Heart right ventricle (tissue), 16 donors: Measurements from ENCODE around the gene NME2. TPM values are rescaled to one million over a fixed set of nuclear protein-coding genes. Genes with fewer than 3 reads are reported as not detected.

Experiments
- ATAC-seq, 8 donors: fragments of 200-7000 bp; cut with Tn5 transposase; one replicate each; pipeline ENCODE4 v1.9.1; 2020; ENCODE audit warnings: mild to moderate bottlenecking in 8 of 8, moderate library complexity in 8 of 8, moderate number of reproducible peaks in 1 of 8
- DNase-seq, 2 donors: peaks; one replicate each; pipeline ENCODE4 v3.0.0-alpha.2; 2020
- H3K27ac ChIP-seq, 10 donors: fragments of 200-600 bp; sonication (generic) in 2 of 10; one replicate each; pipeline versions ENCODE4 v1.5.0 to v1.8.0; 2020 to 2022; ENCODE audit warnings: mild to moderate bottlenecking in 3 of 10
- H3K27me3 ChIP-seq, 7 donors: fragments of 200-600 bp; one replicate each; pipeline ENCODE4 v1.8.0; 2021 to 2022; ENCODE audit warnings: mild to moderate bottlenecking in 2 of 7
- H3K36me3 ChIP-seq, 9 donors: fragments of 200-600 bp; sonication (generic) in 1 of 9; one replicate each; pipeline versions ENCODE4 v1.5.0 to v1.8.0; 2020 to 2022; ENCODE audit warnings: mild to moderate bottlenecking in 2 of 9
- H3K4me1 ChIP-seq, 9 donors: fragments of 200-600 bp; sonication (generic) in 1 of 9; one replicate each; pipeline versions ENCODE4 v1.5.0 to v1.8.0; 2020 to 2022; ENCODE audit warnings: mild to moderate bottlenecking in 4 of 9
- H3K4me3 ChIP-seq, 10 donors: fragments of 200-600 bp; sonication (generic) in 2 of 10; one replicate each; pipeline versions ENCODE4 v1.5.0 to v1.8.0; 2020 to 2022; ENCODE audit warnings: mild to moderate bottlenecking in 7 of 10, moderate library complexity in 2 of 10
- H3K9me3 ChIP-seq, 11 donors: fragments of 200-600 bp in 10 of 11; sonication (generic) in 2 of 11; one replicate each; pipeline versions ENCODE4 v1.5.0 to v1.8.0; 2013 to 2022; ENCODE audit warnings: mild to moderate bottlenecking in 2 of 11, control low read depth in 1 of 11, moderate library complexity in 1 of 11
- WGBS, 2 donors: extraction: QIAGEN DNeasy Blood & Tissue Kit; methylation state at CpG; one replicate each; pipeline ENCODE4 v1.1.7; 2013; ENCODE audit warnings: inconsistent platforms in 1 of 2; 5-methylcytosine and 5-hydroxymethylcytosine counted together
- intact Hi-C, 10 donors: fragments of 100-400 bp; cut with DNase I; formaldehyde crosslinking; loops; one replicate each; pipeline versions ENCODE4 v1.11.1 to v1.14.2; 2022
- polyA plus RNA-seq, 2 donors: library from polyadenylated mRNA; stranded (reverse); fragments of 200-250 nt; gene quantifications; one replicate each; pipeline ENCODE4 v1.2.3, GENCODE V29; 2013
- total RNA-seq, 10 donors: library from RNA; stranded (reverse); fragmentation: NEBNext Ultra II Directional in 3 of 10; extraction: Animal tissue kit (Norgen Biotek cat#: 25700) in 3 of 10; gene quantifications; one replicate each; pipeline versions ENCODE4 v1.2.1 to v1.2.4, GENCODE V29; 2021 to 2023
- TF ChIP-seq, protein P1 (sequence below), 9 donors: fragments of 200-600 bp; sonication (generic) in 2 of 9; IDR thresholded peaks; one replicate each; pipeline versions ENCODE4 v1.5.0 to v1.8.0; 2021 to 2022; ENCODE audit warnings: antibody characterized with exemption in 9 of 9, mild to moderate bottlenecking in 5 of 9, moderate library complexity in 1 of 9
- donor health status: Arrhythmogenic right ventricular cardiomyopathy.
- donor health status: ischemic (EF 13 %, LVEDD 7.1; RV severe dilation, severe dysfunction).
- donor health status: healthy with polysubstance abuse.
- donor health status: DM: no; HTN: yes; CAD: no.
- donor health status: DM: no; HTN: no; CAD: no.
- donor health status: ischemic (EF 25% LVEDD 6.9; RV normal size, moderate dysfunction).
- donor health status: ischemic (EF 25% LVEDD 5.7; RV mildly dilated, moderate dysfunction).
- donor health status: healthy.
- donor health status: DM: yes; HTN: yes; CAD: no.
- donor health status: Ischemic cardiomyopathy.
- donor health status: ischemic (EF 35%, LVEDD 5.7; RV mildly dilated, moderate dysfunction).
- donor health status: nonischemic (EF 11% LVEDD 7.7; RV severe dilation, severe dysfunction).
- donor health status: DM: yes; HTN: yes; CAD: no.
- donor health status: PGD.
- donor health status: ischemic (EF 29% LVEDD 5.4; RV normal size, mild dysfunction).
- donor health status: nonischemic (EF 23%, LVEDD 6.1; RV moderate dilation, normal function).

NME2 gene
- total and polyA plus RNA-seq, 12 donors: 117 to 965 (median 233) TPM

DNA sequence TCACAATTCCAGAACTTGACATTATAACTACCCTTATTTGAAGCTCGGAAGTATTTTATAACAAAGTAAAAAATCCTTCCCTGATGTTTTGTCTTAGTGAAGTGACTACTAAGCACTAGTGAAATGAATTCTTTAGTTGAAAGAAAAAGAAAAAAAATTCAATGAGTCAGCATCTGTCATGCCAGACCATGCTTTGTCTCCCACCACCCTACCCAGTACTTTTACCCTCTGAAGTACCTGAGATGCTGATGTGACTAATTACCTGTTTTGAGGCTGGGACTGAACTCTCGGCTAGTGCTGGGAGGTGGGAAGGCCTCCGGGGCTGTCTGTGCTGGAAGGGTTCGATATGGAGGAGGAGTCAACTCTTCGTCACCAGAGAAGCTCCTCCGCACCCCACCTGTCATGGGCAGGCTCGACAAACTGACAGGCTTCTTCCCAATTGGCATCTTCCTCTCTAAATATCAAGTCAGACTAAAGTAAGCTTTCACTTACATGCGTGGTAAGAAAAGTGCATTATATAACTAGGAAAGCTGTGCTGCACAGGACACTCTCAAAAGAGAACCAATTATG lies 19.6 kb downstream of the NME2 start:
- DNase-seq: no peak
- Histone ChIP-seq H3K27me3 (no peaks in the 10 kb centered on the region), H3K4me3 (no peak overlapping the region), H3K27ac (no peak overlapping the region), H3K9me3 (no peaks in the 10 kb centered on the region), H3K36me3 (peaks cover 0 to 98% (median 12%) of the 10 kb centered on the region in 9 donors), H3K4me1 (peaks cover 0 to 3% (median 0%) of the 10 kb centered on the region in 9 donors)
- WGBS, 2 donors: 90 to 91% methylated on average over 8 of the region's 8 CpGs
- ATAC-seq: no peak
- TF ChIP-seq, protein P1, sequence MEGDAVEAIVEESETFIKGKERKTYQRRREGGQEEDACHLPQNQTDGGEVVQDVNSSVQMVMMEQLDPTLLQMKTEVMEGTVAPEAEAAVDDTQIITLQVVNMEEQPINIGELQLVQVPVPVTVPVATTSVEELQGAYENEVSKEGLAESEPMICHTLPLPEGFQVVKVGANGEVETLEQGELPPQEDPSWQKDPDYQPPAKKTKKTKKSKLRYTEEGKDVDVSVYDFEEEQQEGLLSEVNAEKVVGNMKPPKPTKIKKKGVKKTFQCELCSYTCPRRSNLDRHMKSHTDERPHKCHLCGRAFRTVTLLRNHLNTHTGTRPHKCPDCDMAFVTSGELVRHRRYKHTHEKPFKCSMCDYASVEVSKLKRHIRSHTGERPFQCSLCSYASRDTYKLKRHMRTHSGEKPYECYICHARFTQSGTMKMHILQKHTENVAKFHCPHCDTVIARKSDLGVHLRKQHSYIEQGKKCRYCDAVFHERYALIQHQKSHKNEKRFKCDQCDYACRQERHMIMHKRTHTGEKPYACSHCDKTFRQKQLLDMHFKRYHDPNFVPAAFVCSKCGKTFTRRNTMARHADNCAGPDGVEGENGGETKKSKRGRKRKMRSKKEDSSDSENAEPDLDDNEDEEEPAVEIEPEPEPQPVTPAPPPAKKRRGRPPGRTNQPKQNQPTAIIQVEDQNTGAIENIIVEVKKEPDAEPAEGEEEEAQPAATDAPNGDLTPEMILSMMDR (IDR thresholded peaks at IDR 0.05): no peak
- intact Hi-C loops: no loop called here

DNA sequence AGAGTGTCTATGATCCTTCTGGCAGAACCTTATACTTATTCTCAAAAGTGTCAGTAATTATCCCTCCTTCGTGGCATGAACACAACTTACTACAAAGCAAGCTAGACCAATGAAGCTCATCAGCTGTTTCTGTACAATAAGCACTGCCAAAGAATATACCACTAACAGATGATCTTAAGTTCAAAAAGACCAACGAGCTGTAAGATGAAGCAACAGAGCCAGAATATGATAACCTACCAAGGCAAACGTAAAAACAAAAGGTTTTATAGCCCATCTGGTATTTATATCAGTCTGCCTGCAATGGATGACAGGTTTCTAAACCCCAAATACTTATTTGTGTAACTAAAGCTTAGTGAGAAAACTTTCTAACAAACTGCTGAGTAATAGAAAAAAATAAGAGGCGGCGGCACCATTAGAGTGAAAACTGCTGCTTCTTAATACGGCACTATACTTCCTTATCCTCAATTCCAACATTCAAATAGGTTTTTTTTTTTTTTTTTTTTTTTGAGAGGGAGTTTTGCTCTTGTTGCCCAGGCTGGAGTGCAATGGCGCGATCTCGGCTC lies 22.1 kb downstream of the NME2 start:
- DNase-seq: no peak
- peaks cover 0 to 3% (median 0%) of the 10 kb centered on the region in 9 donors for H3K4me1 ChIP-seq
- WGBS, 2 donors: 87 to 88% methylated on average over 9 of the region's 9 CpGs
- intact Hi-C loops: no loop called here
- H3K27me3 ChIP-seq: no peaks in the 10 kb centered on the region
- TF ChIP-seq, protein P1 (IDR thresholded peaks at IDR 0.05): no peak
- no peaks in the 10 kb centered on the region for H3K9me3 ChIP-seq
- ATAC-seq: no peak
- no peak overlapping the region for H3K27ac ChIP-seq
- H3K36me3 ChIP-seq: peaks cover 0 to 98% (median 30%) of the 10 kb centered on the region in 9 donors
- no peak overlapping the region for H3K4me3 ChIP-seq

DNA sequence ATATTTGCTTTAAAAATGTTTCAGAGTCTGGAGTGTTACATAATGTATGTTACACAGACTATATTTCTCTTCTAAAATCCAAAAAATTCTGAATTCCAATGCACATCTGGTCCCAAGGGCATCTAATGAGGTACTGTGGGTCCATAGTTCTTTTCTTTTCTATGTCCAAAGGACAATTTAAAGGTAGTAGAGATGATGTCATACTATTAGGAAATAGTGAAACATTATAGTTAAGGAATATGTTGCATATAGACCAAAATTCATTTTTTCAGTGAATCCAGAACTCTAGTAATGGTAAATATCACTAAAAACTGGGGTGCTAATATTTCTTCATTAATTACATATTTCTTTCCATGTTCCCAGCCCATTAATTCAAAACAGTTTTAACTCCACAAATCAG lies 23.0 kb downstream of the NME2 start:
- no peak overlapping the region for H3K4me3 ChIP-seq
- no peaks in the 10 kb centered on the region for H3K27me3 ChIP-seq
- no peak for ATAC-seq
- no peaks in the 10 kb centered on the region for H3K9me3 ChIP-seq
- intact Hi-C loops: no loop called here
- peak overlapping the region in 1 of 10 donors; percentile 16 for H3K27ac ChIP-seq
- peaks cover 0 to 3% (median 0%) of the 10 kb centered on the region in 9 donors for H3K4me1 ChIP-seq
- no peak for DNase-seq
- TF ChIP-seq, protein P1 (IDR thresholded peaks at IDR 0.05): no peak
- H3K36me3 ChIP-seq: peaks cover 0 to 100% (median 39%) of the 10 kb centered on the region in 9 donors

DNA sequence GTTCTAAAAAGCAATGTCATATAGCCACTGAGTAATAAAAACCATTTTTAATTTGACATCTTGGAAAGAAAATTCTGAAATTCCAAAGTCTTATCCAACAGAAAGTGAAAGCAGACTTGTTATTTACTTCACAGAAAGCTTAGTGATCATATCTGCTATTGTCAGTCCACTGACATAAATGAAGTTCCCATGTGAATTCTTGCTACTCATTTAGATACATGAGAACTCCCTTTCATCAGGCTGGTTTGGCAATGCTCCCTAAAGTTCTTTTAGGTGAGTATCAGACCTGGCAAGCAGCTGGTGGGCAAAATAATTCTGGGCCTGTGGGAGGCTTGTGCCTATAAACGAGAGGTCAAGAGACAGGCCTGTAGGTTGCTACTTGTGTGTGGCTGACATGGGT lies 23.4 kb downstream of the NME2 start:
- DNase-seq (no peak), ATAC-seq (no peak)
- Histone ChIP-seq H3K4me1 (peaks cover 0 to 3% (median 0%) of the 10 kb centered on the region in 9 donors), H3K27ac (peak overlapping the region in 1 of 10 donors; percentile 1), H3K9me3 (no peaks in the 10 kb centered on the region), H3K27me3 (no peaks in the 10 kb centered on the region), H3K36me3 (peaks cover 0 to 100% (median 42%) of the 10 kb centered on the region in 9 donors), H3K4me3 (no peak overlapping the region)
- intact Hi-C loops: no loop called here
- TF ChIP-seq, protein P1 (IDR thresholded peaks at IDR 0.05): no peak
- 35 to 51% methylated on average over 1 of the region's 1 CpG for WGBS, 2 donors
